K562 (cell line): ENCODE data around the gene SDR9C7. TPM values are rescaled to one million over a fixed set of nuclear protein-coding genes. Genes with fewer than 3 reads are reported as not detected.

ENCODE experiments used
- ATAC-seq: fragments of 200-7000 bp; cut with Tn5 transposase; 3 replicates; pipeline ENCODE4 v1.9.1; 2020; ENCODE audit warnings: moderate library complexity
- Bru-seq: library from RNA; stranded (reverse); fragments of 400-500 nt; gene quantifications from one replicate; lab custom pipeline; 2021; lab: Mats Ljungman, UMichigan
- BruChase-seq, 2 experiments: library from RNA; stranded (reverse); fragments of 400-500 nt; gene quantifications; one replicate each; lab custom pipeline; 2021; lab: Mats Ljungman, UMichigan
- BruUV-seq: library from RNA; stranded (reverse); fragments of 400-500 nt; replicated peaks from 2 replicates; lab custom pipeline; 2021; lab: Mats Ljungman, UMichigan
- CTCF ChIA-PET: fragments of 300-600 bp; formaldehyde crosslinking; extraction: SDS; loops from one replicate; lab custom pipeline; 2021; ENCODE audit warnings: low intra/inter-chr PET ratio; lab: Yijun Ruan, JAX
- POLR2A ChIA-PET: fragments of 300-600, 350-650 bp; sonication (Branson Sonifier 250); formaldehyde crosslinking; extraction: SDS; loops from one replicate; lab custom pipeline; 2021; ENCODE audit warnings: antibody characterized with exemption, inconsistent platforms; lab: Yijun Ruan, JAX
- DNase-seq, 4 experiments: peaks; one replicate each; pipeline versions ENCODE4 v3.0.0 to v3.0.0-alpha.2; 2011 to 2018; ENCODE audit warnings: low spot score in 3 of 4, mixed read lengths in 3 of 4; ENCODE audit errors: extremely low read depth in 1 of 4
- FAIRE-seq: peaks from 2 replicates; lab custom pipeline; 2011; peaks lifted over from hg19 to GRCh38; lab: Jason Lieb, UNC
- H2AFZ ChIP-seq: 2 replicates; pipeline ENCODE4 v1.6.0; 2011; ENCODE audit warnings: low read depth, low read length, control low read depth, inconsistent platforms
- H3K27ac ChIP-seq: fragments of 200-600 bp; 3 replicates; pipeline ENCODE4 v1.8.0; 2011; ENCODE audit warnings: low read depth, mild to moderate bottlenecking, control low read depth, inconsistent platforms, low read length, moderate library complexity, mixed read lengths; ENCODE audit errors: extremely low read depth
- H3K27me3 ChIP-seq, 2 experiments: fragments of 300-600 bp in 1 of 2; 2 replicates in 1 of 2; 3 replicates in 1 of 2; pipeline versions ENCODE4 v1.6.0 to v1.8.0; 2011; ENCODE audit warnings: inconsistent platforms in 2 of 2, low read length in 2 of 2, mild to moderate bottlenecking in 1 of 2, mixed read lengths in 1 of 2, moderate library complexity in 1 of 2; ENCODE audit not compliant: control insufficient read depth in 2 of 2, insufficient read depth in 2 of 2
- H3K36me3 ChIP-seq: fragments of 300-600 bp; 3 replicates; pipeline ENCODE4 v1.8.0; 2011; ENCODE audit warnings: mild to moderate bottlenecking, low read length, inconsistent platforms; ENCODE audit not compliant: control insufficient read depth, insufficient read depth
- H3K4me1 ChIP-seq, 2 experiments: fragments of 200-600 bp in 1 of 2; replicated peaks in 1 of 2; 2 replicates in 1 of 2; 3 replicates in 1 of 2; pipeline versions ENCODE4 v1.5.1 to v1.8.0; 2011; ENCODE audit warnings: inconsistent platforms in 2 of 2, low read length in 2 of 2, mild to moderate bottlenecking in 1 of 2, mixed read lengths in 1 of 2, moderate library complexity in 1 of 2; ENCODE audit not compliant: control insufficient read depth in 2 of 2, insufficient read depth in 2 of 2
- H3K4me2 ChIP-seq: 2 replicates; pipeline ENCODE4 v1.6.1; 2011; ENCODE audit warnings: low read length, control low read depth, inconsistent platforms, mixed read lengths; ENCODE audit not compliant: insufficient read depth
- H3K4me3 ChIP-seq: fragments of 200-600 bp; sonication (generic), shearing (Covaris generic); 2 replicates; pipeline ENCODE4 v1.5.1; 2016; ENCODE audit warnings: control low read depth, inconsistent platforms
- H3K79me2 ChIP-seq: fragments of 200-600 bp; 3 replicates; pipeline ENCODE4 v1.8.0; 2011; ENCODE audit warnings: low read length, inconsistent platforms; ENCODE audit not compliant: control insufficient read depth, insufficient read depth
- H3K9ac ChIP-seq, 2 experiments: 2 replicates each; pipeline versions ENCODE4 v1.6.0 to v1.6.1; 2011; ENCODE audit warnings: low read depth in 2 of 2, low read length in 2 of 2, control low read depth in 1 of 2, inconsistent platforms in 1 of 2, mild to moderate bottlenecking in 1 of 2, mixed read lengths in 1 of 2; ENCODE audit not compliant: insufficient read depth in 1 of 2
- H3K9me1 ChIP-seq: one replicate; pipeline ENCODE4 v1.6.0; 2011; ENCODE audit warnings: inconsistent platforms, mild to moderate bottlenecking, low read length, moderate library complexity; ENCODE audit not compliant: control insufficient read depth, insufficient read depth
- H3K9me3 ChIP-seq: replicated peaks from 2 replicates; pipeline ENCODE4 v1.5.1; 2011; ENCODE audit warnings: low read depth, low read length, inconsistent platforms; ENCODE audit not compliant: control insufficient read depth, insufficient read depth
- H4K20me1 ChIP-seq: replicated peaks from 2 replicates; pipeline ENCODE4 v1.6.1; 2011; ENCODE audit warnings: low read length, inconsistent platforms, mixed read lengths; ENCODE audit not compliant: control insufficient read depth, insufficient read depth
- BRD4 ChIP-seq: fragments of 200-600 bp; sonication (generic); IDR thresholded peaks from 2 replicates; pipeline ENCODE4 v1.6.1; 2017; ENCODE audit warnings: inconsistent platforms
- CEBPG ChIP-seq, 3 experiments: fragments of 200-800 bp in 1 of 3; sonication (Bioruptor generic) in 1 of 3; sonication (generic) in 1 of 3; formaldehyde crosslinking in 1 of 3; IDR thresholded peaks in 2 of 3; conservative IDR thresholded peaks in 1 of 3; 2 replicates each; pipeline versions ENCODE4 v1.6.1 to v1.8.0; 2016 to 2022; ENCODE audit warnings: missing compliant biosample characterization in 2 of 3, missing genetic modification characterization in 2 of 3, mild to moderate bottlenecking in 1 of 3, missing genetic modification reagents in 1 of 3
- FOXJ3 ChIP-seq: sonication (generic); formaldehyde crosslinking; IDR thresholded peaks from 2 replicates; pipeline ENCODE4 v1.4.0; 2020; ENCODE audit warnings: mild to moderate bottlenecking, missing genetic modification reagents
- HMGN3 ChIP-seq: IDR thresholded peaks from 2 replicates; pipeline ENCODE4 v1.6.1; 2011; ENCODE audit warnings: borderline replicate concordance, low read depth, mild to moderate bottlenecking, mixed read lengths, low read length; ENCODE audit not compliant: insufficient read length; ENCODE audit errors: extremely low read depth
- IFI16 ChIP-seq: fragments of 250-450 bp; sonication (Bioruptor Pico); IDR thresholded peaks from 2 replicates; pipeline ENCODE4 v2.1.2; 2022; ENCODE audit warnings: mild to moderate bottlenecking, inconsistent platforms
- NFXL1 ChIP-seq: fragments of 450-650 bp; formaldehyde crosslinking; IDR thresholded peaks from 2 replicates; pipeline ENCODE4 v1.4.0; 2021; ENCODE audit warnings: mild to moderate bottlenecking
- UBTF ChIP-seq, 2 experiments: IDR thresholded peaks; 2 replicates each; pipeline ENCODE4 v1.6.1; 2012; ENCODE audit warnings: improper control_type of control experiment in 2 of 2, low read depth in 2 of 2, low read length in 2 of 2, borderline replicate concordance in 1 of 2
- ZKSCAN8 ChIP-seq: fragments of 200-800 bp; sonication (Bioruptor generic); IDR thresholded peaks from 2 replicates; pipeline ENCODE4 v1.6.1; 2016; ENCODE audit warnings: missing genetic modification characterization, missing compliant biosample characterization
- ZNF589 ChIP-seq: fragments of 200-800 bp; sonication (Bioruptor generic); IDR thresholded peaks from 2 replicates; pipeline ENCODE4 v1.6.1; 2016; ENCODE audit warnings: low read depth, missing genetic modification characterization, missing compliant biosample characterization
- WGBS: fragments of 100-300 bp; shearing (Covaris generic); methylation state at CpG from one replicate; pipeline ENCODE4 v1.1.6; 2016; ENCODE audit warnings: low coverage, mixed read lengths; ENCODE audit not compliant: insufficient coverage; ENCODE audit errors: missing lambda C conversion rate; 5-methylcytosine and 5-hydroxymethylcytosine counted together
- in situ Hi-C: fragments of 300-500 bp; cut with MboI; formaldehyde crosslinking; loops from 4 replicates; pipeline ENCODE4 v1.15.0; 2018; ENCODE audit warnings: inconsistent platforms, mixed read lengths
- intact Hi-C: fragments of 100-400 bp; cut with micrococcal nuclease; formaldehyde crosslinking; loops from 2 replicates; pipeline ENCODE4 v1.14.2; 2022
- long read RNA-seq, 3 experiments: library from polyadenylated mRNA in 2 of 3; library from RNA in 1 of 3; unstranded in 2 of 3; stranded (forward) in 1 of 3; transcript quantifications; one replicate each; pipeline ENCODE4 v2.0.0, GENCODE V29; 2019 to 2022
- polyA minus RNA-seq, 3 experiments: library from RNA; depleted of rRNA, polyadenylated mRNA; stranded (reverse); fragments of >200 nt; gene quantifications; 2 replicates each; pipeline ENCODE4 v1.2.3, GENCODE V29; 2011
- polyA plus RNA-seq, 8 experiments: library from polyadenylated mRNA; depleted of rRNA in 4 of 8; stranded (reverse) in 5 of 8; unstranded in 3 of 8; fragments of >200 nt; fragmentation: Nextera tagmentation in 2 of 8; fragmentation: Illumina TruSeq in 1 of 8; extraction: Ambion mirVana in 2 of 8; extraction: Trizol in 1 of 8; gene quantifications; 2 replicates each; pipeline versions ENCODE4 v1.2.1 to v1.2.3, GENCODE V29; 2011 to 2014; ENCODE audit warnings: inconsistent platforms in 1 of 8, missing spikeins in 1 of 8
- total RNA-seq, 7 experiments: library from RNA; depleted of rRNA in 6 of 7; stranded (reverse); fragments of >200 nt in 6 of 7; fragmentation: Illumina TruSeq in 2 of 7; extraction: Trizol in 2 of 7; gene quantifications; 2 replicates each; pipeline versions ENCODE4 v1.2.1 to v1.2.3, GENCODE V29; 2011 to 2021; ENCODE audit warnings: low replicate concordance in 1 of 7
- TF ChIP-seq, protein P1 (sequence below), 2 experiments: fragments of 450-650 bp in 1 of 2; IDR thresholded peaks; 2 replicates each; pipeline ENCODE4 v1.6.1; 2011 to 2017; ENCODE audit warnings: low read depth in 2 of 2, antibody characterized with exemption in 1 of 2, borderline replicate concordance in 1 of 2, low read length in 1 of 2, mild to moderate bottlenecking in 1 of 2, mixed read lengths in 1 of 2; ENCODE audit not compliant: control insufficient read depth in 1 of 2

Gene SDR9C7
- not detected in 2 replicates for total RNA-seq (2011; cell fraction: chromatin; rRNA removed; ENCODE audit: low replicate concordance)
- not detected in 2 replicates for total RNA-seq (2011; cell fraction: nucleolus; rRNA removed)
- total RNA-seq (2011; cell fraction: nucleoplasm; rRNA removed): not detected in 2 replicates
- total RNA-seq (2014; rRNA removed) (0.59 TPM in 1 of 2 replicates, not detected in the other), total RNA-seq (2014; rRNA removed; fragmentation: Illumina TruSeq; extraction: Trizol) (not detected in 2 replicates), total RNA-seq (2015; rRNA removed; fragmentation: Illumina TruSeq; extraction: Trizol) (not detected in 2 replicates), total RNA-seq (2021) (not detected in 2 replicates), polyA plus RNA-seq (2011; rRNA removed) (0.05 TPM in 1 of 2 replicates, not detected in the other), polyA plus RNA-seq (2014; fragmentation: Illumina TruSeq; extraction: Trizol) (0.06 TPM in 1 of 2 replicates, not detected in the other), polyA plus RNA-seq (2014; fragmentation: Nextera tagmentation; extraction: Ambion mirVana) (under 1 TPM in 1 of 2 experiments, not detected in 1; 0.04 TPM), polyA plus RNA-seq (2014; rRNA removed) (0.13 TPM in 1 of 2 replicates, not detected in the other), polyA minus RNA-seq (2011; rRNA and poly(A)+ RNA removed) (not detected in 2 replicates), Bru-seq, nascent RNA (percentile 12 among the genes with signal in this experiment), BruChase-seq, experiment 1, labeled RNA remaining after a 2-hour chase (not detected), BruChase-seq, experiment 2, labeled RNA remaining after a 6-hour chase (percentile 15 among the genes with signal in this experiment)
- polyA plus RNA-seq (2011; cell fraction: cytosol; rRNA removed): not detected in 2 replicates
- polyA plus RNA-seq (2011; cell fraction: nucleus; rRNA removed): 0.24 TPM in 1 of 2 replicates, not detected in the other
- polyA plus RNA-seq (2012): not detected in 2 replicates
- not detected in 2 replicates for polyA minus RNA-seq (2011; cell fraction: cytosol; rRNA and poly(A)+ RNA removed)
- polyA minus RNA-seq (2011; cell fraction: nucleus; rRNA and poly(A)+ RNA removed): not detected in 2 replicates
- long read RNA-seq, experiment 1: 0 reads
- long read RNA-seq, experiment 2: 0 reads
- long read RNA-seq, experiment 3: 0 reads

DNA sequence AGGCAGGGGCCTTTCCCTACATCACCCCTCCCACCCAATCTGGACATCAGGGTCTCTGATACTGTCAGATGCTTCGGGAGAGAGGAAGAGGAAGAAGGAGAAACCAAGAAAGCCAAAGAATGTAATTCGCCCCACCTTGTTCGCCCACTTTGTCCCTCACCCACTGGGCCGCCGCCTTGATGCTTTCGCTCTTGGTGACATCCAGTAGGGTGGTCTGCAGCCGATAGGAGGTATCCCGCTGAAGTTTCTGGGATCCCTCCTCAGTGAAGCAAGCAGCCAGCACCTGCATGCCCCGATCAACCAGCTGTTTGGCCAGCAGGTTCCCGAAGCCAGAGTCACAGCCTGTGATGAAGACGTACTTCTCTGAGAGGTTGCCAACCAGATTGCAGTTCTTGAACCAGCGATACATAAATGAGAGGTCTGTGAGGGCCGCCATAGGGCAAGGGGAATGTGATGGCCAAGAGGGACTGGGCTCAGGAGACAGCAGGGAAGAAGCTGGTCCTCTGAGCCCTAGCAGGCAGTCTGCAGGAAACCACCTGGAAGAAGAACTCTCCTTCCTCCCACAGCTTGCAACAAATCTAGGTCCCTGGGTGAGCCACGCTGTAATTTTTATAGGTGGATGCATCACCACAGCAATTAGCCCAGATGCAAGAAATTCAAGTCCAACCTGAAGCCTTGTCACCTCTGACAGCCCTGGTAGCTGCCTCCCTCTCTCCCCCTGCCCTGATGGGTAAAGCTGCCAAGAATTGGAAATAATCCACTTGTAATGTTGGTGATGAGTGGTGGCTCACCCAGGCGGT, at the start of gene SDR9C7:
Gene SDR9C7, minus strand, starts transcription at position 583 of the 800 bp plus-strand sequence. Its CDS starts 147 bp downstream, at position 436.
- no peaks in the 10 kb centered on the region for H3K9me1 ChIP-seq
- 78% methylated on average over 14 of the region's 15 CpGs for WGBS
- no TSS peak for BruUV-seq
- CTCF ChIA-PET: no interaction called here
- H3K79me2 ChIP-seq: no peaks in the 10 kb centered on the region
- intact Hi-C loops: loop anchor here (5.0 kb wide), 1 partner anchor 53 kb away; no protein-coding TSS in a partner anchor
- no peaks in the 10 kb centered on the region for H3K36me3 ChIP-seq
- H3K9ac ChIP-seq: no peak within 1 kb of the TSS
- POLR2A ChIA-PET: interaction anchor here (0.6 kb wide), 1 partner anchor 364 kb away, joined by 4 read pairs; no protein-coding TSS in a partner anchor
- ATAC-seq: no peak
- no peaks in the 10 kb centered on the region for H3K27me3 ChIP-seq
- H4K20me1 ChIP-seq: no peaks in the 10 kb centered on the region
- peaks cover 30 to 31% of the 10 kb centered on the region in 2 experiments for H3K4me1 ChIP-seq
- H2AFZ ChIP-seq: no peak within 1 kb of the TSS
- H3K4me3 ChIP-seq: no peak within 1 kb of the TSS
- DNase-seq: no peak
- in situ Hi-C loops: no loop called here
- no peaks in the 10 kb centered on the region for H3K9me3 ChIP-seq
- H3K27ac ChIP-seq: no peak within 1 kb of the TSS
- FAIRE-seq: no peak
- H3K4me2 ChIP-seq: no peak within 1 kb of the TSS
- TF ChIP-seq, protein P1, sequence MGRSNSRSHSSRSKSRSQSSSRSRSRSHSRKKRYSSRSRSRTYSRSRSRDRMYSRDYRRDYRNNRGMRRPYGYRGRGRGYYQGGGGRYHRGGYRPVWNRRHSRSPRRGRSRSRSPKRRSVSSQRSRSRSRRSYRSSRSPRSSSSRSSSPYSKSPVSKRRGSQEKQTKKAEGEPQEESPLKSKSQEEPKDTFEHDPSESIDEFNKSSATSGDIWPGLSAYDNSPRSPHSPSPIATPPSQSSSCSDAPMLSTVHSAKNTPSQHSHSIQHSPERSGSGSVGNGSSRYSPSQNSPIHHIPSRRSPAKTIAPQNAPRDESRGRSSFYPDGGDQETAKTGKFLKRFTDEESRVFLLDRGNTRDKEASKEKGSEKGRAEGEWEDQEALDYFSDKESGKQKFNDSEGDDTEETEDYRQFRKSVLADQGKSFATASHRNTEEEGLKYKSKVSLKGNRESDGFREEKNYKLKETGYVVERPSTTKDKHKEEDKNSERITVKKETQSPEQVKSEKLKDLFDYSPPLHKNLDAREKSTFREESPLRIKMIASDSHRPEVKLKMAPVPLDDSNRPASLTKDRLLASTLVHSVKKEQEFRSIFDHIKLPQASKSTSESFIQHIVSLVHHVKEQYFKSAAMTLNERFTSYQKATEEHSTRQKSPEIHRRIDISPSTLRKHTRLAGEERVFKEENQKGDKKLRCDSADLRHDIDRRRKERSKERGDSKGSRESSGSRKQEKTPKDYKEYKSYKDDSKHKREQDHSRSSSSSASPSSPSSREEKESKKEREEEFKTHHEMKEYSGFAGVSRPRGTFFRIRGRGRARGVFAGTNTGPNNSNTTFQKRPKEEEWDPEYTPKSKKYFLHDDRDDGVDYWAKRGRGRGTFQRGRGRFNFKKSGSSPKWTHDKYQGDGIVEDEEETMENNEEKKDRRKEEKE (IDR thresholded peaks at IDR 0.05; ENCODE audit: borderline replicate concordance in 1 of 2, control insufficient read depth in 1 of 2, low read depth in 2 of 2, low read length in 1 of 2): no peak
- no peak for TF ChIP-seq UBTF (IDR thresholded peaks at IDR 0.05; ENCODE audit: borderline replicate concordance in 1 of 2, low read depth in 2 of 2, low read length in 2 of 2)
- TF ChIP-seq ZKSCAN8 (CRISPR knock-in tag): no peak
- no peak for TF ChIP-seq HMGN3
- TF ChIP-seq IFI16 (CRISPR knock-in tag): no peak
- no peak for TF ChIP-seq BRD4
- no peak for TF ChIP-seq NFXL1
- TF ChIP-seq CEBPG (CRISPR knock-in tag; IDR thresholded peaks at IDR 0.05): no peak
- no peak for TF ChIP-seq CEBPG (tag; conservative IDR thresholded peaks at IDR 0.05 in 1 of 2, IDR thresholded peaks at IDR 0.05 in 1 of 2)
- TF ChIP-seq FOXJ3 (CRISPR knock-in tag): no peak
- no peak for TF ChIP-seq ZNF589 (CRISPR knock-in tag)
